GM23338 (cell line): ENCODE results near the gene GSN. TPM values are rescaled to one million over a fixed set of nuclear protein-coding genes. Genes with fewer than 3 reads are reported as not detected.

Experiments
- ATAC-seq: fragments of 200-7000 bp; cut with Tn5 transposase; 3 replicates; pipeline ENCODE4 v1.9.1; 2020
- DNase-seq: peaks from one replicate; pipeline ENCODE4 v3.0.0-alpha.2; 2015; ENCODE audit warnings: low spot score
- H2AFZ ChIP-seq: fragments of 200-600 bp; sonication (generic); 2 replicates; pipeline ENCODE4 v1.8.0; 2016; ENCODE audit warnings: antibody characterized with exemption, mild to moderate bottlenecking, moderate library complexity
- H3F3A ChIP-seq: fragments of 200-600 bp; sonication (generic); replicated peaks from 2 replicates; pipeline ENCODE4 v1.8.0; 2017; ENCODE audit warnings: antibody characterized with exemption, mixed run types, low read depth
- H3K27ac ChIP-seq: fragments of 200-600 bp; sonication (generic); 2 replicates; pipeline ENCODE4 v1.6.1; 2016; ENCODE audit warnings: low read depth
- H3K27me3 ChIP-seq: fragments of 200-600 bp; sonication (generic); 2 replicates; pipeline ENCODE4 v1.8.0; 2016; ENCODE audit warnings: mild to moderate bottlenecking, mixed run types, moderate library complexity; ENCODE audit not compliant: insufficient read depth
- H3K36me3 ChIP-seq: fragments of 200-600 bp; sonication (generic); 2 replicates; pipeline ENCODE4 v1.8.0; 2016; ENCODE audit warnings: mild to moderate bottlenecking; ENCODE audit not compliant: insufficient read depth
- H3K4me1 ChIP-seq: fragments of 200-600 bp; sonication (generic); 2 replicates; pipeline ENCODE4 v1.8.0; 2016; ENCODE audit warnings: mild to moderate bottlenecking, moderate library complexity; ENCODE audit not compliant: insufficient read depth
- H3K4me2 ChIP-seq: fragments of 200-600 bp; sonication (generic); 2 replicates; pipeline ENCODE4 v1.7.1; 2017; ENCODE audit warnings: mixed run types
- H3K4me3 ChIP-seq: fragments of 200-600 bp; sonication (generic); 2 replicates; pipeline ENCODE4 v1.6.1; 2016; ENCODE audit warnings: mixed run types
- H3K79me2 ChIP-seq: fragments of 200-600 bp; sonication (generic); replicated peaks from 2 replicates; pipeline ENCODE4 v1.8.0; 2017; ENCODE audit warnings: mild to moderate bottlenecking; ENCODE audit not compliant: insufficient read depth
- H3K9me2 ChIP-seq: fragments of 200-600 bp; sonication (generic); 2 replicates; pipeline ENCODE4 v1.8.0; 2017; ENCODE audit not compliant: insufficient read depth
- H4K20me1 ChIP-seq: fragments of 200-600 bp; sonication (generic); replicated peaks from 2 replicates; pipeline ENCODE4 v1.8.0; 2017; ENCODE audit warnings: mild to moderate bottlenecking; ENCODE audit not compliant: insufficient read depth
- H3K27ac Mint-ChIP-seq: 2 replicates; pipeline ENCODE4 v1.8.0; 2020; ENCODE audit warnings: inconsistent platforms, mild to moderate bottlenecking, moderate library complexity, mixed read lengths
- H3K27me3 Mint-ChIP-seq: 3 replicates; pipeline ENCODE4 v1.8.0; 2022; ENCODE audit warnings: low read depth, mild to moderate bottlenecking, moderate library complexity, mixed read lengths, inconsistent platforms; ENCODE audit not compliant: insufficient read depth, poor library complexity
- H3K36me3 Mint-ChIP-seq: 3 replicates; pipeline ENCODE4 v1.8.0; 2021; ENCODE audit warnings: low read depth, mild to moderate bottlenecking, inconsistent platforms, moderate library complexity, mixed read lengths
- H3K4me1 Mint-ChIP-seq: 3 replicates; pipeline ENCODE4 v1.8.0; 2020; ENCODE audit warnings: mild to moderate bottlenecking, inconsistent platforms, mixed read lengths
- H3K4me3 Mint-ChIP-seq: 3 replicates; pipeline ENCODE4 v1.8.0; 2021; ENCODE audit warnings: moderate library complexity, mild to moderate bottlenecking, inconsistent platforms, mixed read lengths
- H3K9me3 Mint-ChIP-seq: 3 replicates; pipeline ENCODE4 v1.8.0; 2020; ENCODE audit warnings: moderate library complexity, mild to moderate bottlenecking, inconsistent platforms, mixed read lengths
- CREB1 ChIP-seq: fragments of 250-450 bp; sonication (Bioruptor Pico); IDR thresholded peaks from 2 replicates; pipeline ENCODE4 v1.5.0; 2020; ENCODE audit warnings: low read depth, mild to moderate bottlenecking, moderate library complexity
- CTCF ChIP-seq, 2 experiments: fragments of 200-600 bp in 1 of 2; sonication (generic) in 1 of 2; conservative IDR thresholded peaks; 2 replicates each; pipeline versions ENCODE4 v1.5.1 to v1.6.1; 2016 to 2017; ENCODE audit warnings: antibody characterized with exemption in 2 of 2, low read depth in 2 of 2, mild to moderate bottlenecking in 2 of 2, moderate library complexity in 1 of 2
- ETS1 ChIP-seq: IDR thresholded peaks from 2 replicates; pipeline ENCODE4 v1.6.1; 2016; ENCODE audit warnings: antibody characterized with exemption
- EZH2 ChIP-seq: fragments of 200-600 bp; sonication (generic); IDR thresholded peaks from one replicate; pipeline ENCODE4 v1.8.0; 2017; ENCODE audit warnings: antibody characterized with exemption, mild to moderate bottlenecking, low read depth; ENCODE audit not compliant: unreplicated experiment
- EZH2phosphoT487 ChIP-seq: fragments of 200-600 bp; sonication (generic); IDR thresholded peaks from one replicate; pipeline ENCODE4 v1.8.1; 2018; ENCODE audit warnings: antibody characterized with exemption; ENCODE audit not compliant: unreplicated experiment
- JUNB ChIP-seq: IDR thresholded peaks from one replicate; pipeline ENCODE4 v1.6.1; 2016; ENCODE audit warnings: antibody characterized with exemption; ENCODE audit not compliant: unreplicated experiment
- NANOG ChIP-seq: IDR thresholded peaks from 2 replicates; pipeline ENCODE4 v1.6.1; 2016; ENCODE audit warnings: antibody characterized with exemption, borderline replicate concordance
- POLR2AphosphoS5 ChIP-seq: IDR thresholded peaks from 2 replicates; pipeline ENCODE4 v1.6.1; 2016; ENCODE audit warnings: antibody characterized with exemption, low read depth
- REST ChIP-seq: IDR thresholded peaks from one replicate; pipeline ENCODE4 v1.6.1; 2018; ENCODE audit warnings: antibody characterized with exemption; ENCODE audit not compliant: unreplicated experiment
- STAT1 ChIP-seq: IDR thresholded peaks from one replicate; pipeline ENCODE4 v1.6.1; 2016; ENCODE audit warnings: antibody characterized with exemption; ENCODE audit not compliant: unreplicated experiment
- ZNF114 ChIP-seq: fragments of 250-450 bp; sonication (Bioruptor Pico); IDR thresholded peaks from 2 replicates; pipeline ENCODE4 v1.5.0; 2020; ENCODE audit warnings: mild to moderate bottlenecking, moderate library complexity
- ZNF331 ChIP-seq: fragments of 250-450 bp; sonication (Bioruptor Pico); IDR thresholded peaks from 2 replicates; pipeline ENCODE4 v1.5.0; 2020; ENCODE audit warnings: low read depth, mild to moderate bottlenecking, moderate library complexity
- polyA plus RNA-seq: library from polyadenylated mRNA; unstranded; fragments of >200 nt; fragmentation: Nextera tagmentation; extraction: Ambion mirVana; gene quantifications from 2 replicates; pipeline ENCODE4 v1.2.1, GENCODE V29; 2016
- total RNA-seq: library from RNA; depleted of rRNA; stranded (reverse); fragments of >200 nt; shearing (Covaris generic); gene quantifications from 2 replicates; pipeline ENCODE4 v1.2.3, GENCODE V29; 2014

The GSN gene
- total and polyA plus RNA-seq, 2 experiments from 2014 or later = 30.2 to 85.7 TPM

- TF ChIP-seq REST (no peak), STAT1 (no peak)
These were observed 9.1 kb downstream of the GSN start (continued) for GRCh38 chr9:121277026-121277425.

GRCh38 chr9:121277518-121278295 lies 9.7 kb downstream of the GSN start:
- Histone ChIP-seq H3K27me3 (peaks cover 39% of the 10 kb centered on the region), H3K9me2 (no peaks in the 10 kb centered on the region), H3K27ac (no peak overlapping the region), H2AFZ (no peak overlapping the region), H3K36me3 (no peaks in the 10 kb centered on the region), H3K4me1 (peaks cover 6% of the 10 kb centered on the region), H3K4me3 (no peak overlapping the region), H3K4me2 (no peak overlapping the region), H4K20me1 (no peaks in the 10 kb centered on the region; the same call in none of the 2 replicates), H3F3A (no peaks in the 10 kb centered on the region), H3K79me2 (no peaks in the 10 kb centered on the region)
- no peak overlapping the region for H3K4me3 Mint-ChIP-seq
- no peaks in the 10 kb centered on the region for H3K9me3 Mint-ChIP-seq
- ATAC-seq = no peak
- H3K4me1 Mint-ChIP-seq = peaks cover 24% of the 10 kb centered on the region
- H3K27me3 Mint-ChIP-seq = peaks cover 24% of the 10 kb centered on the region
- no peak for DNase-seq
- H3K36me3 Mint-ChIP-seq = peaks cover 4% of the 10 kb centered on the region; the same call in 1 of the 3 replicates
- no peak overlapping the region for H3K27ac Mint-ChIP-seq
- TF ChIP-seq CTCF (conservative IDR thresholded peaks at IDR 0.05; ENCODE audit: low read depth in 2 of 2) (no peak), ETS1 (no peak), STAT1 (no peak), CREB1 (CRISPR knock-in tag) (no peak), EZH2phosphoT487 (no peak), ZNF114 (CRISPR knock-in tag) (no peak), EZH2 (no peak), POLR2AphosphoS5 (no peak), ZNF331 (CRISPR knock-in tag) (no peak), NANOG (no peak), JUNB (no peak)
